Upper lobe of right lung (tissue), 1 donor: ENCODE results near the gene BRCC3. TPM values are rescaled to one million over a fixed set of nuclear protein-coding genes. Genes with fewer than 3 reads are reported as not detected.

Experiments used
- ATAC-seq: fragments of 200-7000 bp; cut with Tn5 transposase; one replicate; pipeline ENCODE4 v1.9.1; 2020; ENCODE audit warnings: mild to moderate bottlenecking, moderate library complexity
- DNase-seq: peaks from one replicate; pipeline ENCODE4 v3.0.0-alpha.2; 2020
- H3K27ac ChIP-seq: fragments of 200-600 bp; one replicate; pipeline ENCODE4 v1.8.0; 2022
- H3K27me3 ChIP-seq: fragments of 200-600 bp; one replicate; pipeline ENCODE4 v1.8.0; 2022; ENCODE audit warnings: mild to moderate bottlenecking
- H3K36me3 ChIP-seq: fragments of 200-600 bp; one replicate; pipeline ENCODE4 v1.8.0; 2022
- H3K4me1 ChIP-seq: fragments of 200-600 bp; one replicate; pipeline ENCODE4 v1.8.0; 2022
- H3K4me3 ChIP-seq: fragments of 200-600 bp; one replicate; pipeline ENCODE4 v1.8.0; 2022; ENCODE audit warnings: mild to moderate bottlenecking
- H3K9me3 ChIP-seq: fragments of 200-600 bp; one replicate; pipeline ENCODE4 v1.8.0; 2022
- CTCF ChIP-seq: fragments of 200-600 bp; IDR thresholded peaks from one replicate; pipeline ENCODE4 v1.8.0; 2022; ENCODE audit warnings: antibody characterized with exemption
- intact Hi-C: fragments of 100-400 bp; cut with DNase I; formaldehyde crosslinking; loops from one replicate; pipeline ENCODE4 v1.11.0; 2022
- total RNA-seq: library from RNA; stranded (reverse); fragmentation: NEBNext Ultra II Directional; extraction: Animal tissue kit (Norgen Biotek cat#: 25700); gene quantifications from one replicate; pipeline ENCODE4 v1.2.1, GENCODE V29; 2021
- donor health status: DM: no; HTN: yes; CAD: no; lungs with severe emphysema.

BRCC3 gene
- total RNA-seq, 1 donor from 2014 or later = 16.7 TPM

- Histone ChIP-seq H3K36me3 (no peaks in the 10 kb centered on the region), H3K4me3 (peak overlapping the region; percentile 60), H3K27ac (peak overlapping the region; percentile 94), H3K4me1 (peaks cover 3% of the 10 kb centered on the region), H3K9me3 (no peaks in the 10 kb centered on the region), H3K27me3 (no peaks in the 10 kb centered on the region)
- ATAC-seq (peak; percentile 7), DNase-seq (no peak)
- intact Hi-C loops = no loop called here
- no peak for TF ChIP-seq CTCF
These were observed 43.7 kb upstream of the BRCC3 start for GRCh38 chrX:155027509-155028066.

DNA sequence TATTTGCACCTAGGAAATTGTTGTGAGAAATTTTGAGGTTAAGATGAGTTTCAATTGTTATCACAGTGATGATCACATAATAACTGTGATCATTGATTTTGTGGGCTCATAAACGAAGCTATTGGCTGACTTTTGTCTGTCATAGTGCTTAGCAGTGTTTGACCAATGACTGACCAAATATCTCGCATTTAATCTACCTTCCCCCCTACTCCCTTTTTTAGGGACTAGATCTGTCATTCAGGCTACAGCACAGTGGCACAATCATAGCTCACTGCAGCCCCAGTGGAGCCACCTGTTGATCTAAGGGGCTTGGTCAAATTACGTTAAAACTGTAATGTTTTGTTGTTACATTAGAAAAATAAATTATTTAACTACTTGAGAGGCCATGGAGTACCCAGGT, 43.2 kb upstream of the BRCC3 start:
- Histone ChIP-seq H3K4me3 (peak overlapping the region; percentile 60), H3K9me3 (no peaks in the 10 kb centered on the region), H3K27me3 (no peaks in the 10 kb centered on the region), H3K36me3 (no peaks in the 10 kb centered on the region), H3K4me1 (peaks cover 3% of the 10 kb centered on the region), H3K27ac (peak overlapping the region; percentile 94)
- TF ChIP-seq CTCF = no peak
- DNase-seq = no peak
- no peak for ATAC-seq
- intact Hi-C loops = no loop called here

DNA sequence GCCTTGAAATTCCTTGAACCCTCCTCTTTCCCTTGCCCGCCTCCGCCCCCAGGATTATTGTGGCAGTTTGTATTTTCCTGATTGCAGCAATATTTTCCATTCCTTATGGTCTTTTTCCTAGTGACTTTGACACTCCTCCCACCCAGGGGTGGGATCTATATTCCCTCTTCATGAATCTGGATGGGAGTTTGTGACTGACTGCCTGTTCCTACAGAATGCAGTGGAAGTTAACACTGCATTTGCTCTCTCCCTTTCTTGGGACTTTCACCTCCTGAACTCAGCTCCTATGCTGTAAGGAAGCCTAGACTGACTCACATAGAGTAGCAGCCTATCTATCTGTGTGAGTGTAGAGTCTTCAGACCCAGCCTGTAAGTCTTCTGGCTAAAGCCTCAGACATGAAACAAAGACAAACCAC, 42.4 kb upstream of the BRCC3 start:
- H3K4me1 ChIP-seq = peaks cover 3% of the 10 kb centered on the region
- H3K4me3 ChIP-seq = no peak overlapping the region
- ATAC-seq (no peak), DNase-seq (no peak)
- no peaks in the 10 kb centered on the region for H3K27me3 ChIP-seq
- H3K27ac ChIP-seq = no peak overlapping the region
- H3K9me3 ChIP-seq = no peaks in the 10 kb centered on the region
- intact Hi-C loops = no loop called here
- TF ChIP-seq CTCF = no peak
- peaks cover 5% of the 10 kb centered on the region for H3K36me3 ChIP-seq

GRCh38 chrX:155031657-155032056, 39.7 kb upstream of the BRCC3 start:
- TF ChIP-seq CTCF = no peak
- Histone ChIP-seq H3K4me3 (no peak overlapping the region), H3K9me3 (no peaks in the 10 kb centered on the region), H3K4me1 (peaks cover 3% of the 10 kb centered on the region), H3K27me3 (no peaks in the 10 kb centered on the region), H3K36me3 (peaks cover 10% of the 10 kb centered on the region), H3K27ac (no peak overlapping the region)
- ATAC-seq = no peak
- intact Hi-C loops = no loop called here
- no peak for DNase-seq

GRCh38 chrX:155035688-155036087, 35.6 kb upstream of the BRCC3 start:
- TF ChIP-seq CTCF = no peak
- H3K27ac ChIP-seq = no peak overlapping the region
- no peaks in the 10 kb centered on the region for H3K4me1 ChIP-seq
- DNase-seq (no peak), ATAC-seq (no peak)
- peaks cover 10% of the 10 kb centered on the region for H3K36me3 ChIP-seq
- H3K27me3 ChIP-seq = no peaks in the 10 kb centered on the region
- intact Hi-C loops = no loop called here
- no peaks in the 10 kb centered on the region for H3K9me3 ChIP-seq
- H3K4me3 ChIP-seq = no peak overlapping the region
